Middle frontal gyrus (tissue), 1 donor: Measurements from ENCODE around the gene IL33.

Experiments
- DNase-seq: peaks from one replicate; pipeline ENCODE4 v3.0.0-alpha.2; 2015; ENCODE audit warnings: low spot score; ENCODE audit errors: extremely low spot score

Gene IL33

DNA sequence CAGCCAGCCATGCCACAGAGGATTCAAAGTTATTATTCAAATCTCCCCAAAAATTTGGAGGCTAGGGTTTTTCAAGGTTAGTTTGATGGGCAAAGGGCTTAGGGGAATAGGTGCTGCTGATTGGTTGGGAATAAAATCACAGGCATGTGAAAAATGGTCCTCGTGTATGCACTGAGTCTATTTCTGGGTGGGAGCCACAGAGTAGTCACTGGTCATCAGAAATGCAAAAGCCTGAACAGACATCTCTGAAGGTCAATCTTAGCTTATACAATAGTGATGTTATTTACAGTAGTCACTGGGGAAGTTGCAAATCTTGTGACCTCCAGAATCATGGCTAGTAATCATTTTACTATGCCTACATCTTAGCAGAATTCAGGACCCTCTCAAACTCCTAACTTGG, 1.3 kb downstream of the IL33 start:
- no peak for DNase-seq

DNA sequence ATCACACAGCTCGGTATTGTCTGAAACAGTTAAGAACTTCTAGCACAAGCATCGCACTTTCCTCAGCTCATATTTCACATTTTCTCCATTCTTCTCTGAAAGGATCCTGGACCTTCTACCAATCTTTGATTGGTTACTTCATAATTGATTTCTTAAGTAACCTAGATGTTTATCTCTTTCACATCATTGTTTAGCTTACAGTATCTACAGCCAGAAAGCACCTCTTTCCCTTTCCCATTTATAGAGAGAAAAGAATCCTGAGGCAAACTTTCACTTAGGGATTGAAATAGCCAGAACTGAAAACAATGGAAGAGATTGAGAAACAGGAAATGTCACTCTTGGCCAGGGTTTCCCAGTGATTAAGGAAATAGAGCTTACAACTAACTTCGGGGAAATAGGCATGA, 2.5 kb downstream of the IL33 start:
- DNase-seq: no peak

DNA sequence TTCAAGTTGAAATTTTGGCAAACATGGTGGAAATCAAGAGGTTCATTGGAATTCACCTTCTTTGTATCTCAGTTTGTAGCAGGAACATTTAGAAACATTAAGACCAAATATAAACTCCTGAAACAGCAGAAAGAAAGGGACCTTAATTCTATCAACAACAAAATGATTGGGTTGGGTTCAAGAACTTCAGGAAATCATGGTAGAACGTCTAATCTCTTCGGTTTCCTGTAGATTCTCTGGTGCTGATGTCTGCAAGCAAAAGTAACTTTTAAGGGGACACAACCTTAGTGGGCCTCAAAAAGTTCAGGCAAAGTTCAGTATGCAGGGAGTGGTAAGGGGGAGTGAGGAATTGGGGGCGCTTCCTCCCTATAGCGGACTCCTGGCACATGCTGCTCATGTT, 3.4 kb downstream of the IL33 start:
- DNase-seq: no peak

DNA sequence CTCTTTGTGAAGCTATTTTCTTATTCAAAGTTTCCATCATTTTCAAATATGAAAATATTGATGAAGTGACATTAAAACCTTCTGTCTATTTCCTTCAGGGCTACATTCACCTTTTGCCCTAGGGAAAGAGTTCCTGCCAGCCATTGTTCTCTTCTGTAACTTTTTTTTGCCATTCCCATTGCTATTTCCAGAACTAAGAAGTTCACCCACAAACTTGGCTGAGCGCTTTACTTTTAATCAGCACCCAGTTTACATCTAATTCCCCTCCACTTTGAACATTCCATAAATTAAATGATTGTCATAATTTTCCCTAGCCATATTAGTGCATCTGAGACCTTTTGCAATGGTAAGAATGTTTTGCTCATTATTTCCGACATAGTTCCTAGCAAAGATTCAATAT, 4.4 kb downstream of the IL33 start:
- DNase-seq: no peak

DNA sequence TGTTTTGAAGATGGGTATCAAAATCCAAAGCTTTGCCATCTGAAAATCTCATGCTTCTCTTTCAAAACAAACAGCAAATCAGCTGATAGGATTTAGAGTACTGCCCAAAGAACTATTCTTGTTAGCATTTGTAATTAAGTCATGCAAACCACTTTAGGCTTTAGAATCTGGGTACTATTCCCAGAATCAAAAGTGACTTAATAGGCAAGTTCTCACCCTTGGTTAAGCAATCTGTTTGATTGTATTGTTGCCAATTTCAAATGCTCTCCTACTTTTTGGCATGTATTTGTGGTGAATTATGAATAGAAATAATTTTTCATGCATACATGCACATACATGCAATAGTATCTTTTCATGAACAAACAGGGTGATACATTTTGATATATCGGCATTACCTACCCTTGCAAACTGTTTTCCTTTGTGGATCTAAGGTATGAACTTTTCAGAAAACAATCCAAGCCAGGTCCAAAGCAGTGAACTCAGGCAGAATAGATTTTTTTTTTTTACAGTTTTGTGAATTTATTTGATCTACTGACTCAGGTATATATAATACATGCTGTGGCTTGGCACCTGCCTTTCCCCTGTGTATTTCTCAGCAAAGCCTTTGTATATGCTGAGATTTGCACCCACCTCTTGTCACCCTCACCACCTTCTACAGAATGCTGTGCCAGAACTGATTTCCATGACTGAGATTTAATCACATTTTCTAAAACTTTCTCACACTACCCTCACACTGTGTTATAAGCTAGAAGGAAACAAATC, 9.0 kb downstream of the IL33 start:
- no peak for DNase-seq

DNA sequence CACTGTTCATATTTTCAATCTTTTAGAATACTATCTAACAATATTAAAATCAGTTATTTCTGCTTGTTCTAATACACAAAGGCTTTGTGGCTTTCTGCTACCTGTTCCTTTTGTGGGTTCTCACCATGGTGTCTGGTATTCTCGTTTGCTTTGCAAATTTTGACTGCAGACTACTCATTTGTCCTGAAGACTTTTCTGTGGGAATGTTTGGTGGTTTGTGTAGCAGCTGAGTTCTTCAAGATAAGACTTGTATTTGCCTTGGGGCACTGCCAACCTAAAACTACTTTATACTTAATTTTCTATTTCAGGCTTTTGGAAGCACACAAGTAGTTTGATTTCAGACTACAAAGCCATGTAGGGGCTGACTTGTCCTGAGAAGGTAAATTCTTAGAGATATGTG, 11.1 kb downstream of the IL33 start:
- no peak for DNase-seq

DNA sequence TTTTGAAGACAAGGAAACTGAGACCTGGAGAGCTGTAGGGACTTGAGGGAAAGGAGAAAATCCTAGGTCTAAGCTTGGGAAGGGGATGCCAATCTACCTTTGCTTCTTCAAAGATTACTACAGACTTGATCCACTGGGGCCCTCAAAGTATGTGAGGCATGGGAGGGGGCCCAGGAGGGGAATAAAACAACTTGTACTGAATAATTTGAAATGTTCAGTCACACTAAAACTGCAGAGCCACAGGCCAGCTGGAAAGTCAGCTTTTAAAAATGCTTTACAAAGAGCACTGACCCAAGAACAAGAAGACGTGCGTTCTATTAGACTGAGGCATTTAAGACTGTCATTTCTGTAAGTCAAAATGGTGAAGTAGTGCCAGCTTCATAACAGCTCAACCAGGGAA, 13.6 kb downstream of the IL33 start:
- DNase-seq: no peak

DNA sequence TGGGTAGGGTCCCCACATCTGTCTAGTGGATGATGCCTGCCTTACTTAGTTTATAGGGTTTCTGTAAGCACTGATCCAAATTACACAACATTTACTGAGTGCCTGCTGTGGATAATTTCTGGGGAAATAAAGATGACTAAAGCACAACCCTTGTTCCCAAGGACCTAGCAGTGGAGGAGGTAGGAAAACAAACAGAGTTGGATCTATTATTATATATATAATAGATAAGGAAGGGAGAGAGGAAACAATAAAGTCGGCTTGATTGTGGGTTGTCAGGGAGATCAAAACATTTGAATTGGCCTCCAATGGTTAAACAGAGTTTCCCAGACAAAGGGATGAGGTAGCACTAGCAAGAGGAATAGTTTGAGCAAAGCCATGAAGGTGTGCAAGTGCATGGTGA, 14.0 kb downstream of the IL33 start:
- DNase-seq: no peak

DNA sequence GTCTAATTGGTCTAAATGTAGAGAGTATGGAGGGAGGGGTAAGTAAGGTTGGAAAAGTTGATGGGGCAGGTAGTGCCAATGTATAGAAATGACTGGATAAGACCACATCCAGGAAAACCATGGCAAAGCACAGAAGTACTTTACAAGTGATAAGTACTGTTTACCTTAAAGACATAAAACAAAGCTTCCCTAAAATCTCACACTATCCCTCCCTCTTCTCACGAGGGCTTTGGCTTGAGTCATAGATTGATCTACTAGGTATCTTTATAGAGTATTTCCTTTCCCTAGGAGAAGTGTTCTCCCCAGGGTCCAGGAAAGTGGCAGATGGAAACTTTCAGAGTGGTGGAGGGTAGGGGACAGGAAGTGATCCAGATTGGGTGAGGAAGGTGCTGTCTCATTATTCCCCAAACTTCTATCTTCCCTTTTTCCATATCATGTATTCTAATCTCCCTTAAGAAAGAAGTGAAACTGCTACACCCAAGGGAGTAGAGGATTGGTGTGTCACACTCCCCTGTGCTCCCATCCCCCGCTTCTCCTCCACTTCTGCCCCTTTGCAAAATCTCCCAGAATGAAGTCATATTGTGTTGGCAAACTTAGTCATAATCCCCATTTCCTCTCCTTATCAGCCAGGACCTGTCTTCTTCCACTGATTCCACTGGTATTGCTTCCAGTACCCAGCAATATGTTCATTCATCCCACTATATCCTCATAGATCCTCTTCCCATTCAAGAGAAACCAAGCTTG, 14.6 kb downstream of the IL33 start:
- DNase-seq: no peak

DNA sequence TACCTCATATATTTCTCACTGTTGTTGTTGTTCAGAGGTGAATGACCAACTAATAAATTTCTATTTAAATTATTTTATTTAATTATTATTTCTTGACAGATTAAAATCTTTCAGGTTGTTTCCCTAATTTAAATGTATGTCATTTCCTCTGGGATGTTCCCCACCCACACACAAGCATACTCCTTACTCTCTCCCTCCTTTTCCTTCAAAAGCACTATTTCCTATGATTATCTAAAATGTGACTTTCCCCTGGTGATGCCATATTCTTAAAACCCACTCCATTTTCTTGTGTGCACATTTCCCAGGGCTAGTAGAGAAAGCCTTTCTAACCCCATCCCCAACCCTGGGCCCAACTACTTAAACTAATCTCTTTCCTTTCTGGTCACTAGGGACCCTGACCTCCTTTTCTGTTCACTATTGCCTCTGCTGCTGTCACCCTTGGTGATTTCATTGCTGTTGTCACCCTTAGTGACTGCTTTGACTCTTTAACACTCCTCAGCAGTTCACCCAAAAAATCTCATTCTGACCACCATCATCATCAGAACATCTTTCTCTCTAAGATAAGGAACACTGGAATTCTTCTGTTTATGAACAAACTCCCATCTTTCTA, 16.8 kb downstream of the IL33 start:
- DNase-seq: no peak

DNA sequence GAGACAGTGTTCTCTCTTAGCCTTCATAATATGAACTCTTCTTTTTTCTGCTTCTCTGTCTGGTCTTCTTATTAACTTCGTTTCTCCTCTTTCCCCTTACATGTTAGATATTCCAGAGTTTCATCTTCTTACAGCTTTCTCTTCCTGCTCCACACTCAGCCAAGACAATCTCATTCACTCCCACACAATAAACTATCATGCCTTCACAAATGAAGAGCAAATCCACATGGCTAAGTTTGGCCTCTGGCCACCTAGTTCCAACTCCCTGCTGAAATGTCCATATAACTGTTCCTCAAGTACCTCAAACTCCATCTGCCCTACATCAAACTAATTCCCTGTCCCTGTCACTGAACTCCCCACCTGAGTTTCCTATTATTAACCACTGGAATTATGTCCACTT, 18.4 kb downstream of the IL33 start:
- DNase-seq: no peak

DNA sequence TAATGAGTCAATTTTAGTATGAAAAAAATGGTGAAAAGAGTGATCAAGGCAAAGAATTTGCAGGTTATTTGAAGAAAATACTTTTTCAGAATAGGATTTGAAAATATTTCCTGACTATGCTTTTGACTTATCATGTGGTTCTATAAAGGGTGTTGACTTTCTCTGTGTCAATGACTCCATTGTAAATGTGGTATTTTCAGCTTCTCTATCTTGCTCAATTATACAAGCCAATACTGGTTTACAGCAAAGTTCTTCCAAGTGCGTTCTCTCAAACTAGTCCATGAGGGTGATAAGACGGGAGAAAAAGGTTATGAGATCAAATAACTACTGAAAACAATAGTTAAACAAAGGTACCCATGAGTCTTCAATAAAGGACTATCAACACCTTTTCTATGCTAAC, 21.7 kb downstream of the IL33 start:
- DNase-seq: no peak

DNA sequence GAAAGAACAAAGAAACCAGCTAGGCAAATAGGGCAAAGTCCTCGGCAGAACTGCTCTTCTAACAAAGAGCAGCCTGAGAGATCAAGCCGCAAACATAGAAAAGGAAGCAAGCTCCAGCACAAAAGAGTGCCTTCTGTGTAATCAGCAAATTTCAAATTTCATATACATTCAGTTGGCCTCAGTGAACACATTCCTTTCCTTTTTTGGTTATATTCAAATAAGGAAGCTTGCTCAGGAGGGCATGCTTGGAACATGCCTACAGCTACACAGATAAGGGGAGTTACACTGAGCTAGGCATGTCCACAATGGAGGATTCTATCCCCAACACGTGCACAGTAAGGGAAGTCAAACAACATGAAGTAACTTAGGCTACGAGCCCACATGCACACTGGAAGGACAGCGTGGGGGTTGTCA, 23.4 kb downstream of the IL33 start:
- no peak for DNase-seq

DNA sequence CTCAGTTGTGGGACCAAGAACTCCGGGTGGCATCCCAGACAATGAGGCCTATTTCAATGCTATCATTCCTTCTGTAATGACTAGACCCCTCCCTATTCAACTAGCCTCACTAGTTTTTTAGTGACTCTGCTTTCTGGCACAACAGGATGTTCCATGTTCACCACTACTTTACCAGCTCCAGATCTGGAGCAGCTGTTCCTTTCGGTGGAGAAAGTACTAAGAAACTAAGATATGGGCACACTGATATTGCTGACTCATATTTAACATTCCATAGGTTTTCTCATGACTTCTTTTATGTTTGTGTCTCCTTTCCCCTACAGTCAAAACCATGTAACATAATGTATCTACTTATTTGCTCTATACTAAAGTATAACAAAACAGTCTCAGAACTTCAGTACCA, 24.1 kb downstream of the IL33 start:
- no peak for DNase-seq

DNA sequence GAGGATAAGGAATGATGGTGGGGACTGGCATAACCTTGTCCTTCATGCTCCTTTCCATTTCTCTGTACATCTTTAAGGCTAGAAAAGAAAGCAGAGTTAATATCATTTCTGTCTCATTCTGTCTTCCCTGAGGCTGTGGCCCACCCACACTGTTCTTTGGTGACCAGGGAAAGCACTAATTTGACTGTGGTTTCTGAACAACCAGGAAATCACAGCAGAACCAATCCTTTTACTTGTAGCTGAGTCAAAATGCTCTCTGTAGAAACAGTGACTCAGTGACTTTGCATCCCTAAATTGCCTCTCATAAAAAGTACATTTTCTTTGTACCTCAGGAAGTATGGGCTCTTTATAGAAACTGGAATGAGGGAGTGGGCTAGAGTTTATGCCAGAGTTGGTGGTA, 28.1 kb downstream of the IL33 start:
- DNase-seq: no peak

DNA sequence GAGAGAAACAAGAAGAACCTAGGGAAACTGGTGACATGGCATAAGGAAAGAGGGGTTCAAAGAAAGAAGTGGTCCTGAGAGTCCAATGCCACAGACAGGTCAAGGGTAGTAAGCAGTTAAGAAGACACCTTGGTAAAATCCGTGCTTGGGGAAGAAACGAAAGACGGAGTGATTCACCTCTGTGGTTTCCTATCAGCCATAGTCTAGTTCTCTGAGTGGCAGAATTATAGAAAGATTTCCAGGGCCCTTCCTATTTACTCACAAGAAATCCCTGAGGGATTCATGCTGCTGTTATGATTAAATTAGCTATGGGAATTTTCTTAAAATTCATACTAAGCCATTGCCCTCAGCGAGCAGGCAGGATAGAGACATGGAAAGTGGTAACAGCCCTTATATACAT, 31.7 kb downstream of the IL33 start:
- no peak for DNase-seq

DNA sequence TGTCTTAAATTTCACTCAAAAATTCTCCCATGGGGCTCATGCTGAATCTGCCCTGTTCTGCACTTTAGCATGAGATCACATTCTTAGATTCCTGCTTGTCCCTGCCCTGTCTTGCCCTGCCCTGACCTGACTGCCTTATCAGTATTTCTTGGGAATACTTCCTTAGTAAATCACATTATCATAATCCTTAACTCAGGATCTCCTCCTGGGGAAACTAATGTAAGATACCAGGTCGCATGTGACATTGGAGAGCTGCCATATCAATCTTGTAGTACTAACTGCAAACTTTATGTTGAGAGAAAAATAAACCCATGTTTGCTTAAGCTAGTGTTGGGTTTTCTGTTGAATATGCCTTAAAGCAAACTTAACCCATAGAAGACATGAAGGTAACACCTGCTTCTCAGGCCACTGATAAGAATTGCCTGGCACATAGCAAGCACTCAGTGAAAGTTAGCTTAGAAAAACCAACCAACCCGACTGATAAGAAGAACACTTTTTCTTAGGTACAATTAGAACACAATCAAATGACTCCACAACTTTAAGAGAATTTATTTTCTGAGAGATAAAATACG, 53.3 kb downstream of the IL33 start:
- no peak for DNase-seq

DNA sequence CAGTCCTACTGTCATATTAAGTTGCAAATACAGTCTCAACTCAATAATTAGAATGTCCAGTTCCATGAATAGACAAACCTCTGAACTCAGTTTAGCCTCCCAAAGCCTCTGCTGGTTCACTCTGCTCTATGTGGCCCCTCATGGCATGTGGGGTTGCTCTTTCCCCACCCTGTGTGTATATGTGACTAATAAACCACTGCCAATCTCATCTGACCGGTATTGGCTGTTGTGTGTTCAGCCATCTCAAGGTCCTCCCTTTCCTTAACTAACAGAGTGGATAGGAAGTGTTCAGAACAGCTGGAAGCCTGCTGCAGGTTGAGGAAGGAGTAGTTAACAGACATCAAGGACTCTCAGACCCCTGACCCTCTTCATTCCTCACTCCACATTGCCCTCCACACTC, 55.3 kb downstream of the IL33 start:
- DNase-seq: no peak

DNA sequence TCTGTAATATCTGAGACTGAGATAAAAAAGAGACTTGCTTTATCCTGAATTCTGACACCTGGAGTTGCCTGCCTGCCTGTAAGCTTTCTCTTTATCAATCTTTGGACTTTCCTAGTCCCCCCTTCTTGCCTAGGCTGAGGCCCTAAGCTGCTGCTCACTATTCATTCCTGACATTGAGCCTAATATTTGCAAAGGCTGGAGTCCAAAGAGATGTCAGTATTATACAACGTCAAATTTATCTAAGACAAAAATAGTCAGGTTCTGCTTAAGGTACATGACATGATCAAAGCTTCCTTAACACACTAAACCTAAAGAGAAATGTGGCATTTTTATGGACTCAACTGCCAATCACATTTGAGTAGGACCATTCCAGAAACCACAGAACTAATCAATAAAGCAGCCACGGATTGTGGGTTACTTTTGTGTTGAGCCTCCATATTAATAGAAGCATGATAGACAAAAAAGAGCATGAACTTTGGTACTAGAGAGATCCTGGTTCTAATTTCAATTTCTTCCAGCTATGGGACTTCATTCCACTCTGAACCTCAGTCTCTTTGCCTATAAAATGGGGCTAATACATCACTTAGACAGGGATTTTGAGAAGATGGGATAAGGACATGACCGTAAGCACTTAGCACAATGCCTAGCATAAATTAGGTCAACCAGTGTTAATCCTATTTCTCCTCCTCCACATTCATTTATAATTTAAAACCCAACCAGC, 56.1 kb downstream of the IL33 start:
- DNase-seq: no peak

DNA sequence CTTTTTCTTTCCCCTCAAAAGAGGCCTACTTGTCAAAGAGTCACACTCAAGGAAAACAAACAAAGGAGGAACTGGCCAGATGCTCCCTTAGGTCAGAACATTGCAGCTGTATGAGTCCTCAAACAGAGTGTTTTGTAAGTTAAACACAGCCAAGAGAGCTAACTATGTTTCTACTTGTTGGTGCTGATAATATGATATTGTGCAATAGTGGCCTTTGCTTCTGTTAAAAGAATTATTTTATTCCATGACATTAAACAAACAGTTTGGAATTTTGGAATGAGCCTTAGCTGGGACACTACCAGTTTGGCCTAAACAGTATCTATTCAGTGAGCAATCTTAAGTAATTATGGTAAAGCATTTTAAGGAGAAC, 56.6 kb downstream of the IL33 start:
- no peak for DNase-seq

DNA sequence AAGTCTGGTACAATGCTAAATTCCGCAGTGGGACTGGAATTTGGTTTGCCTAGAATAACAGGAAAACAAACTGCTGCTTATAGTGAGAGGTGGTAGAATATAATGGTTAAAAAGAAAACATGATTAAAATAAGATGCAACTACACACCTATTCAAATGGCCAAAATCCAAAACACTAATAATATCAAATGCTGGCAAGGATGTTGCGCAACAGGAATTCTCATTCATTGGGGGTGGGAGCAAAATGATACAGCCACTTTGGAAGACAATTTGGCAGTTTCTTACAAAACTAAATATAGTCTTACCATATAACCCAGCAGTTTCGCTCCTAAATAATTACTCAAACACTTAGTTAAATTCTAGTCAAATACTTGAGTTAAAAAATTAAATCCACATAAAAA, 61.8 kb downstream of the IL33 start:
- DNase-seq: no peak

DNA sequence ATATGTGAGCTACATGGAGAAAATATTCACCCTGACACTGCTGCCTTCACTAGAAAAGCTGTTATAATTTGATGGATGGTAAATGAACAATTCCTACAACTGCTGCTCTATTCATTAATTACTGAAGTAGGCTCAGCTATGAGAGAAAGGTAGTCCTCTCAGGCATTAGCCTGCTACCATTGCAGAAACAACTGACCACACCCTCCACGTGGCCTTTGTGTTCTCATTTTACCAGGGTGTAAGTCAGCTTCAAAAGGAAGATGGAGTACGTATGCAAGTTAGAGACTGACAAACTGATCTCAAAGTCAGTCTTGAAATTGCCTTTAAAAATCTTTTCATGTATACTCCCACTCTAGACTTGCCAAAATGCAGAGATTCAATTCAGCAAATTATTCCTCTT, 86.3 kb downstream of the IL33 start:
- DNase-seq: no peak
